ENCODE results near the gene SKOR2.

DNA sequence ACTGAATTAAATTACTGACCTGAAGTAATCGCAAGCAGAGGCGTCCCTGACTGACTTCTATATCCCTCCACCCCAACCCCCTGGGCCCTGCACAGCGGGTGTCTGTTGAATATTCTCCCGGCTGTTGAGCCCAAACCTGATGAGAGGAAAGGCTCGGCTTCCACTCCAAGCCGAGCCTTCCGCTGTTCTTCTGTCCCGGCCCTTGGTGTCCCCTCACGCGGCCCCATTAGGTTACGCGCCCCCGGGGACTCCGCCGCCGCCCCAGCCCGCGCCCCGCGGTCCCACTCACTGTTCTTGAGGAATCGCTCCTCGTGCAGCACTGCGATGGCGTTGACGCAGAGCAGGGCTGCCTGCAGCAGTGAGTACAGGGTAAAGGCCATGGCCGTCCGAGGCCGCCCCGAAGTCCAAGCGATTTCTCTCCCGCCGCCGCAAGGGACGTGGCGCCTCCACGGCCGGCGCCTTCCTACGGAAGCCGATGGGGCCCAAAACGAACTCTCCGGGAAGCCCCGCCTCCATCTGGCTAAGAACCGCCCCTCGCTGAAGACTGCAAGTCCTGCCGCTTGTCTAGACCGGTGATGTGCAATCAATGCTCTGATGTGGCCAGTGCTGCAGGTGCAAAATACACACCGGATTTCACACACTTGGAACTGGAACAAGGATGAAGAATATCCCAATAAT is 75.4 kb downstream of the SKOR2 start, which contains the start of gene IER3IP1:
- peak; percentile 64 for TF ChIP-seq POLR2A (IDR thresholded peaks at IDR 0.05)
- TF ChIP-seq, protein P1, sequence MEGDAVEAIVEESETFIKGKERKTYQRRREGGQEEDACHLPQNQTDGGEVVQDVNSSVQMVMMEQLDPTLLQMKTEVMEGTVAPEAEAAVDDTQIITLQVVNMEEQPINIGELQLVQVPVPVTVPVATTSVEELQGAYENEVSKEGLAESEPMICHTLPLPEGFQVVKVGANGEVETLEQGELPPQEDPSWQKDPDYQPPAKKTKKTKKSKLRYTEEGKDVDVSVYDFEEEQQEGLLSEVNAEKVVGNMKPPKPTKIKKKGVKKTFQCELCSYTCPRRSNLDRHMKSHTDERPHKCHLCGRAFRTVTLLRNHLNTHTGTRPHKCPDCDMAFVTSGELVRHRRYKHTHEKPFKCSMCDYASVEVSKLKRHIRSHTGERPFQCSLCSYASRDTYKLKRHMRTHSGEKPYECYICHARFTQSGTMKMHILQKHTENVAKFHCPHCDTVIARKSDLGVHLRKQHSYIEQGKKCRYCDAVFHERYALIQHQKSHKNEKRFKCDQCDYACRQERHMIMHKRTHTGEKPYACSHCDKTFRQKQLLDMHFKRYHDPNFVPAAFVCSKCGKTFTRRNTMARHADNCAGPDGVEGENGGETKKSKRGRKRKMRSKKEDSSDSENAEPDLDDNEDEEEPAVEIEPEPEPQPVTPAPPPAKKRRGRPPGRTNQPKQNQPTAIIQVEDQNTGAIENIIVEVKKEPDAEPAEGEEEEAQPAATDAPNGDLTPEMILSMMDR (IDR thresholded peaks at IDR 0.05), result peak in 2 of 4 donors; percentile 9 to 10

Measured in right lobe of liver (tissue), 4 donors.